Measurements from ENCODE around the gene MGAT4B. TPM values are rescaled to one million over a fixed set of nuclear protein-coding genes. Genes with fewer than 3 reads are reported as not detected.

The MGAT4B gene
- total RNA-seq, 1 donor from 2014 or later, result 131 TPM

- Mint-ChIP-seq H3K27ac (no peak overlapping the region), H3K4me1 (peaks cover 29% of the 10 kb centered on the region), H3K27me3 (ENCODE audit: low read depth) (no peaks in the 10 kb centered on the region), H3K36me3 (peaks cover 10% of the 10 kb centered on the region), H3K4me3 (peak overlapping the region; percentile 26), H3K9me3 (no peaks in the 10 kb centered on the region)
- no peak for DNase-seq (ENCODE audit: low spot score in 2 of 2, unreplicated experiment in 2 of 2)
- TF ChIP-seq CTCF (IDR thresholded peaks at IDR 0.05; ENCODE audit: unreplicated experiment), result no peak
Measured at GRCh38 chr5:179803651-179804554, 2.8 kb downstream of the MGAT4B start.

GRCh38 chr5:179802950-179803562 is 3.6 kb downstream of the MGAT4B start:
- TF ChIP-seq CTCF (IDR thresholded peaks at IDR 0.05; ENCODE audit: unreplicated experiment), result no peak
- no peak overlapping the region for H3K27ac Mint-ChIP-seq
- H3K27me3 Mint-ChIP-seq (ENCODE audit: low read depth), result no peaks in the 10 kb centered on the region
- H3K4me1 Mint-ChIP-seq, result peaks cover 29% of the 10 kb centered on the region
- H3K36me3 Mint-ChIP-seq, result peaks cover 10% of the 10 kb centered on the region
- H3K9me3 Mint-ChIP-seq, result no peaks in the 10 kb centered on the region
- H3K4me3 Mint-ChIP-seq, result no peak overlapping the region
- DNase-seq (ENCODE audit: low spot score in 2 of 2, unreplicated experiment in 2 of 2), result no peak

- no peak for DNase-seq (ENCODE audit: low spot score in 2 of 2, unreplicated experiment in 2 of 2)
- Mint-ChIP-seq H3K9me3 (no peaks in the 10 kb centered on the region), H3K27me3 (ENCODE audit: low read depth) (no peaks in the 10 kb centered on the region), H3K4me1 (peaks cover 29% of the 10 kb centered on the region), H3K4me3 (no peak overlapping the region), H3K36me3 (peaks cover 10% of the 10 kb centered on the region), H3K27ac (no peak overlapping the region)
- no peak for TF ChIP-seq CTCF (IDR thresholded peaks at IDR 0.05; ENCODE audit: unreplicated experiment)
Measured at GRCh38 chr5:179802207-179802883, 4.3 kb downstream of the MGAT4B start.

GRCh38 chr5:179801304-179802206 is 5.1 kb downstream of the MGAT4B start:
- Mint-ChIP-seq H3K4me3 (no peak overlapping the region), H3K27ac (no peak overlapping the region), H3K27me3 (ENCODE audit: low read depth) (no peaks in the 10 kb centered on the region), H3K36me3 (peaks cover 14% of the 10 kb centered on the region), H3K4me1 (peaks cover 29% of the 10 kb centered on the region), H3K9me3 (no peaks in the 10 kb centered on the region)
- DNase-seq (ENCODE audit: low spot score in 2 of 2, unreplicated experiment in 2 of 2), result peak in 1 of 2 experiments; percentile 66
- no peak for TF ChIP-seq CTCF (IDR thresholded peaks at IDR 0.05; ENCODE audit: unreplicated experiment)

GRCh38 chr5:179800696-179801201 is 5.9 kb downstream of the MGAT4B start:
- no peak for TF ChIP-seq CTCF (IDR thresholded peaks at IDR 0.05; ENCODE audit: unreplicated experiment)
- no peak overlapping the region for H3K4me3 Mint-ChIP-seq
- DNase-seq (ENCODE audit: low spot score in 2 of 2, unreplicated experiment in 2 of 2), result no peak
- no peak overlapping the region for H3K27ac Mint-ChIP-seq
- H3K36me3 Mint-ChIP-seq, result peaks cover 14% of the 10 kb centered on the region
- peaks cover 29% of the 10 kb centered on the region for H3K4me1 Mint-ChIP-seq
- no peaks in the 10 kb centered on the region for H3K27me3 Mint-ChIP-seq (ENCODE audit: low read depth)
- H3K9me3 Mint-ChIP-seq, result no peaks in the 10 kb centered on the region

Measured in mesothelial cell of epicardium (in vitro differentiated cells).